ENCODE measurements around the gene MAFG. TPM values are rescaled to one million over a fixed set of nuclear protein-coding genes. Genes with fewer than 3 reads are reported as not detected.

The MAFG gene
- total and polyA plus RNA-seq, 2 donors (not counting 3 experiments of a cell fraction or from before 2014, with no cell fraction given): 27.6 to 35.0 TPM

GRCh38 chr17:81903896-81904599, 23.5 kb downstream of the MAFG start:
- POLR2A ChIA-PET: interaction anchor here (0.6 kb wide), 1 partner anchor 12 kb away, joined by 8 read pairs; no protein-coding TSS in a partner anchor
- peaks cover 2 to 5% of the 10 kb centered on the region in 2 experiments for H3K36me3 ChIP-seq (ENCODE audit: control insufficient read depth in 2 of 2, extremely low read depth in 1 of 2, insufficient read depth in 2 of 2, low read length in 2 of 2)
- BruUV-seq (replicated peaks): no TSS peak

GRCh38 chr17:81903415-81903831, 24.1 kb downstream of the MAFG start:
- Histone ChIP-seq H3K9ac (replicated peaks; ENCODE audit: extremely low read depth, insufficient read depth, low read length) (no peak overlapping the region), H4K20me1 (replicated peaks; ENCODE audit: control insufficient read depth, extremely low read depth, insufficient read depth, low read length) (no peaks in the 10 kb centered on the region), H3K4me1 (ENCODE audit: control insufficient read depth, extremely low read depth, insufficient read depth, low read length) (peaks cover 3% of the 10 kb centered on the region), H3K4me2 (ENCODE audit: insufficient read depth, low read length) (no peak overlapping the region), H3K27ac (ENCODE audit: insufficient read depth, low read depth, low read length) (no peak overlapping the region), H3K9me3 (replicated peaks; ENCODE audit: control insufficient read depth, insufficient read depth, low read length) (no peaks in the 10 kb centered on the region), H3K9me1 (replicated peaks; ENCODE audit: control insufficient read depth, extremely low read depth, insufficient read depth, low read length) (no peaks in the 10 kb centered on the region), H3K36me3 (ENCODE audit: control insufficient read depth in 2 of 2, extremely low read depth in 1 of 2, insufficient read depth in 2 of 2, low read length in 2 of 2) (peaks cover 2 to 5% of the 10 kb centered on the region in 2 experiments), H3K4me3 (replicated peaks in 1 of 3; ENCODE audit: insufficient read depth in 1 of 3, low read depth in 1 of 3, low read length in 3 of 3) (no peak overlapping the region), H2AFZ (ENCODE audit: low read depth, low read length) (no peak overlapping the region), H3K27me3 (ENCODE audit: control insufficient read depth in 2 of 2, insufficient read depth in 2 of 2, low read length in 2 of 2) (no peaks in the 10 kb centered on the region), H3K79me2 (ENCODE audit: control insufficient read depth, insufficient read depth, low read length) (no peaks in the 10 kb centered on the region)
- ChIA-PET CTCF (interaction anchor here (1.7 kb wide), 1 partner anchor 10 kb away, joined by 4 read pairs; no protein-coding TSS in a partner anchor), POLR2A (no interaction called here)
- BruUV-seq (replicated peaks): no TSS peak
- dilution Hi-C loops (cut with MboI; ENCODE audit: extremely low pct_ligation_motif_present, low sequenced_read_pairs) (no loop called here), intact Hi-C loops (cut with micrococcal nuclease) (no loop called here)
- TF ChIP-seq GATA2 (IDR thresholded peaks at IDR 0.05; ENCODE audit: insufficient read depth, insufficient read length, low read depth, low read length) (no peak), JUN (IDR thresholded peaks at IDR 0.05; ENCODE audit: borderline replicate concordance, insufficient read depth, insufficient read length, low read depth) (no peak), POLR2A (IDR thresholded peaks at IDR 0.05; ENCODE audit: low read depth, low read length) (no peak), MYC (IDR thresholded peaks at IDR 0.05; ENCODE audit: low read depth, low read length) (no peak), EZH2 (IDR thresholded peaks at IDR 0.05; ENCODE audit: borderline replicate concordance, low read depth, low read length, severe bottlenecking) (no peak), MAX (IDR thresholded peaks at IDR 0.05; ENCODE audit: insufficient read depth, insufficient read length) (no peak), POLR2AphosphoS5 (IDR thresholded peaks at IDR 0.05; ENCODE audit: insufficient read depth, low read depth, low read length) (no peak), CTCF (IDR thresholded peaks at IDR 0.05; ENCODE audit: extremely low read depth in 1 of 2, insufficient read depth in 1 of 2, low read depth in 1 of 2, low read length in 2 of 2) (no peak), FOS (IDR thresholded peaks at IDR 0.05; ENCODE audit: borderline replicate concordance, insufficient read depth, low read length) (no peak)
- no peak for DNase-seq (ENCODE audit: low read depth, low spot score)
- FAIRE-seq: no peak

More at GRCh38 chr17:81903896-81904599, 23.5 kb downstream of the MAFG start:
- FAIRE-seq: no peak
- CTCF ChIA-PET: interaction anchor here (1.7 kb wide), 1 partner anchor 11 kb away, joined by 4 read pairs; no protein-coding TSS in a partner anchor
- dilution Hi-C loops (cut with MboI; ENCODE audit: extremely low pct_ligation_motif_present, low sequenced_read_pairs): no loop called here
- Histone ChIP-seq H2AFZ (ENCODE audit: low read depth, low read length) (no peak overlapping the region), H3K27me3 (ENCODE audit: control insufficient read depth in 2 of 2, insufficient read depth in 2 of 2, low read length in 2 of 2) (no peaks in the 10 kb centered on the region), H3K4me3 (replicated peaks in 1 of 3; ENCODE audit: insufficient read depth in 1 of 3, low read depth in 1 of 3, low read length in 3 of 3) (no peak overlapping the region), H3K4me2 (ENCODE audit: insufficient read depth, low read length) (no peak overlapping the region), H3K27ac (ENCODE audit: insufficient read depth, low read depth, low read length) (no peak overlapping the region), H3K9me3 (replicated peaks; ENCODE audit: control insufficient read depth, insufficient read depth, low read length) (no peaks in the 10 kb centered on the region), H4K20me1 (replicated peaks; ENCODE audit: control insufficient read depth, extremely low read depth, insufficient read depth, low read length) (no peaks in the 10 kb centered on the region), H3K9me1 (replicated peaks; ENCODE audit: control insufficient read depth, extremely low read depth, insufficient read depth, low read length) (no peaks in the 10 kb centered on the region), H3K79me2 (ENCODE audit: control insufficient read depth, insufficient read depth, low read length) (no peaks in the 10 kb centered on the region), H3K9ac (replicated peaks; ENCODE audit: extremely low read depth, insufficient read depth, low read length) (no peak overlapping the region), H3K4me1 (ENCODE audit: control insufficient read depth, extremely low read depth, insufficient read depth, low read length) (peaks cover 3% of the 10 kb centered on the region)
- TF ChIP-seq POLR2AphosphoS5 (IDR thresholded peaks at IDR 0.05; ENCODE audit: insufficient read depth, low read depth, low read length): no peak
- intact Hi-C loops (cut with micrococcal nuclease): no loop called here
- no peak for DNase-seq (ENCODE audit: low read depth, low spot score)

Data from endothelial cell of umbilical vein (primary cell).